Ishikawa (cell line): ENCODE results near the gene FAN1.

Experiments
- CEBPB ChIP-seq: IDR thresholded peaks from 2 replicates; pipeline ENCODE4 v1.6.1; 2012
- CREB1 ChIP-seq: IDR thresholded peaks from 2 replicates; pipeline ENCODE4 v1.6.1; 2012; ENCODE audit warnings: low read depth
- FOXM1 ChIP-seq: IDR thresholded peaks from 2 replicates; pipeline ENCODE4 v1.6.1; 2012; ENCODE audit warnings: low read depth, borderline replicate concordance

DNA sequence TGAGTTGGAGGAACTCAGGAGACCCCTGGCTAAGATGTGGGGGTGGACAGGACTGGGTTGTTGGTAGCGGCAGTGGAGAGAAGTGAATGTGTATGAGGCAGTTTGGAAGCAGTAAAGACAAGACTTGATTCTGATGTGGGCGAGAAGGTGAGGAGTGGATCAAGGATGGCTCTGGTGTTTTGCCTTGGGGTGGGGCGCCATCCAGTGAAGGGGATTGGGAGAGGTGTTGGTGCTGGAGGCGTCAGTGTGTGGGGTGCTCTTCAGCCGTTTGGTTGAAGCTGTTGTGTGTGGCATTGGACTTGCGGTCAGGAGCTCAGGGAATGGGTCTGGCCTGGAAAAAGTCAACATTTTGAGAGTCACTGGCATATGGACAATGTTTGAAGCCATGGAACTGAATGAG is 13.3 kb downstream of the FAN1 start:
- no peak for TF ChIP-seq CREB1
- TF ChIP-seq CEBPB = no peak
- TF ChIP-seq FOXM1 = no peak
